Urothelium cell line (cell line): ENCODE measurements around the gene AARS2.

ENCODE experiments used
- DNase-seq: peaks from one replicate; pipeline ENCODE4 v3.0.0; 2011; ENCODE audit warnings: low spot score, mixed read lengths
- FAIRE-seq: peaks from 2 replicates; lab custom pipeline; 2011; peaks lifted over from hg19 to GRCh38; lab: Jason Lieb, UNC

The AARS2 gene

DNA sequence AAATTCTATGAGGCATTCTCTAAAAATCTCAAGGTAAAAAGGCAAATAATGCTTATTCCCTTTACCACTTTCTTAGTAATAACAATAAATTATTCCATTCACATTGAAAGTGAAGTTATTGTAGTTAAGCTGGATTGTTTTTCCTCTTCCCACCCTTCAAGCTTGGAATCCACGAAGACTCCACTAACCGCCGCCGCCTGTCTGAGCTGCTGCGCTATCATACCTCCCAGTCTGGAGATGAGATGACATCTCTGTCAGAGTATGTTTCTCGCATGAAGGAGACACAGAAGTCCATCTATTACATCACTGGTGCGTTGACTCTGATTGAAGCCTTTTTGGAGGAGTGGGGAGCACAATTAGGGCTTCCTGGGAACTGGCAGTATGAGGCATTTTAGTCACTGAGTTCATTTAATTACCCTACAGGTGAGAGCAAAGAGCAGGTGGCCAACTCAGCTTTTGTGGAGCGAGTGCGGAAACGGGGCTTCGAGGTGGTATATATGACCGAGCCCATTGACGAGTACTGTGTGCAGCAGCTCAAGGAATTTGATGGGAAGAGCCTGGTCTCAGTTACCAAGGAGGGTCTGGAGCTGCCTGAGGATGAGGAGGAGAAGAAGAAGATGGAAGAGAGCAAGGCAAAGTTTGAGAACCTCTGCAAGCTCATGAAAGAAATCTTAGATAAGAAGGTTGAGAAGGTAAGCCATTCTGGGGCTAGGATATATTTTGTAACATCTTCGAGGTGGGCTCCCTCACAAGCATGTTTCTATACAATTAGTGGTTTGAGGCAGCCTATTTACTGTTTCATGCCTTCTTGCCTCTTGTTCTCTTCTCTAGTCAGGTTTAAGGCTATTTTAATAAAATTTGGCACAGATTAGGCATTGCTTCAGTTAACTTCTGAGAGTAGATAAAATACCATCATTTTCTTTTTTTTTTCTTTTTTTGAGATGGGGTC is 61.3 kb downstream of the AARS2 start:
- FAIRE-seq: no peak

DNA sequence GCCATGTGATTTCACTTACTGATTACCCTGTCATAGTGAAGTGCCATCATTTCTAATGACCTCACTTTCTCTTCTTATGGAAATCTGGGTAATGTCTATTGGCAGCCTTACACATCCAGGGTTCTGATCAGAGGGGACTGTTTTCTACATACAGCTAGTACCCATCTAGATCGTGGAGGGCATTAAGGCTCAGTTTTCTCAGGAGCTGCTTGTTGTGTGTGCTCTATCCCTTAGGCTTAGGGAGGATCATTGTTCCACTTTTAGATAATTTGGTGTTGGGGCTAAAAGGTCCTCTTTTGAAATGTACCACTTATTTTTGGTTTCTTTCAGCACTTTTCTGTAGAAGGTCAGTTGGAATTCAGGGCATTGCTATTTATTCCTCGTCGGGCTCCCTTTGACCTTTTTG is 62.4 kb downstream of the AARS2 start:
- FAIRE-seq: no peak
- DNase-seq: no peak

More for the DNA sequence above, 61.3 kb downstream of the AARS2 start:
- DNase-seq: no peak

DNA sequence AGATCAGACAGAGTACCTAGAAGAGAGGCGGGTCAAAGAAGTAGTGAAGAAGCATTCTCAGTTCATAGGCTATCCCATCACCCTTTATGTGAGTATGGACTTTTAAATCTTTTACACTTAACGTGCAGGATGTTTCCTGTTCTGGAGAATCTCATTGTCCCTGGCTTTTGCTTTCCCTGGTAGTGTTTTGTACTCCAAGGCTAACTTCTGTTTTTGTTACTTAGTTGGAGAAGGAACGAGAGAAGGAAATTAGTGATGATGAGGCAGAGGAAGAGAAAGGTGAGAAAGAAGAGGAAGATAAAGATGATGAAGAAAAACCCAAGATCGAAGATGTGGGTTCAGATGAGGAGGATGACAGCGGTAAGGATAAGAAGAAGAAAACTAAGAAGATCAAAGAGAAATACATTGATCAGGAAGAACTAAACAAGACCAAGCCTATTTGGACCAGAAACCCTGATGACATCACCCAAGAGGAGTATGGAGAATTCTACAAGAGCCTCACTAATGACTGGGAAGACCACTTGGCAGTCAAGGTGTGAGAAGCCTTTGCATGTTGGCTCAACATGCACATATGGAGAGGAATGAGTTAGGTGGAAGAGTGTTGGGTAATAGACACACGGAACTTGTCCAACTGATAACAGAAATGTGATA is 63.0 kb downstream of the AARS2 start:
- DNase-seq (no peak), FAIRE-seq (no peak)
